SK-N-DZ (cell line): ENCODE data around the gene TRIP12.
A peak's percentile ranks its signal among the peaks of the same experiment; 100 is the strongest.

Experiments used
- DNase-seq: peaks from one replicate; pipeline ENCODE4 v3.0.0-alpha.2; 2015; ENCODE audit warnings: low spot score
- small RNA-seq, 2 experiments: library from RNA; depleted of rRNA; stranded (forward); fragments of <200 nt; gene quantifications; one replicate each; pipeline ENCODE3, GENCODE V24; 2014

TRIP12 gene

DNA sequence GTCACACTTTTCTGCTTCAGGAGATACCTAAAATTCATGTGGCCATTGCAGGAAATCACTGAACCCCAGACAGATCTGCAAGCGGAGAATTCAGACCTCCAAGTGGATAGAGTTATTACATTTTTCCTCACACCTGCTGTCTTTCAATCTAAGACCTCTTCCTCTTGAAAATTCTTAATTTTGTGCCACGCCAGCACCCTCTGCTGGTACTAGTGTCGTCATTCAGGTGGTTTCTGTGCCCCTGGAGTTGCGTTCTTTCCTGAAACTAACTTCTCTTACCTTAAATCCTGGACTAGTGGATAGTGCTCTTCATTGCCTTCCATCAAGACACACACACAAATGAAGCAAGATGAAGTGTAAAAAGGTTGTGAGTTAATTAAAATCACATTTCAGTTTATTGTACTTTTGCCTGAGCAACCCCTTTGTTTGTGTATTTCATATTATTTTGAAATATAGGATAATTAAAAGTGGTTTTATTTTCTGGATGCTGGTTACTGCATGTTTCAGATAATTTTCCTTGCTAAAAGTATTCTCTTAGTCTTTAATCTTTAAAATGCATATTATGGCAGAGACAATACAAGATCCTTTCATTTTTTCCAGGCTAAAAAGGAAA, 205.8 kb downstream of the TRIP12 start:
- DNase-seq: peak; percentile 40

DNA sequence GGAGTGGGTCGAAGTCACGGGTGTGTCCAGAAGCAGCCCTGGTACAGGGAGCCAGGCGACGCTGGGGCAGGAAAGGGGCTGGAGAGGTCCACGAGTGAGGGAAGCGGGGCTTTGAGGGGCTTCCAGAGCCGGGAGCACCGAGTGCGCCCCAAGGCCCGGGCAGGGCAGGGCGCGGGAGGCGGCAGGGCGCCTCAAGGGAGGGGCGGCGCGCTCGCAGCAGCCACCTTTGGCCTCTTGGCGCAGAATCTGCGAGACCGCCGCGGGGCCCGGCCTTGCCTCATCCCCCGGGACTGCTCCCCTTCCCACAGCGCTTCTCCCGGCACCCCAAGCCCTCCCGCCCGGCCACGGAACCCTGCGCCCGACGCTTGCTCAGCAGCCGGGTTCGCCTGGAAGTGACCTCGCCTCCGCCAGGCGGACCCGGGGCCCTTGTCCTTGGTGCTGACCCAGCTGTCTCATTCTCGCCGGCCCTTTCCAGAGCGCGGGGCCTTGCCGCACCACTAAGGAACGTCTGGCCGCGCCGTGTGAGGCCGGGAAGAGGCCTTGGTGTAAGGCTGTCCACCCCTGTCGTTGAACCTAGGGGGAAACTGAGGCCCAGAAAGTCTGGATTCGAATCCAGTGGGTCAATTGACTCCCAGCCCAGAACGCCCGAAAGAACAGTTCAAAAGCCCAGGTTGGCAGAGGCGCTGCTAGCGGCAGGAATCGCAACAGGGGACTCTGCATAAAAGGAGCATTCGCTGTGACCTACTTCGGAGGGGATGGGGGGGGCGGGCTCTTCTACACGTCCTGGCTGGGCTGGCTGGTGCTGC, 206.9 kb downstream of the TRIP12 start:
- peak; percentile 29 for DNase-seq

DNA sequence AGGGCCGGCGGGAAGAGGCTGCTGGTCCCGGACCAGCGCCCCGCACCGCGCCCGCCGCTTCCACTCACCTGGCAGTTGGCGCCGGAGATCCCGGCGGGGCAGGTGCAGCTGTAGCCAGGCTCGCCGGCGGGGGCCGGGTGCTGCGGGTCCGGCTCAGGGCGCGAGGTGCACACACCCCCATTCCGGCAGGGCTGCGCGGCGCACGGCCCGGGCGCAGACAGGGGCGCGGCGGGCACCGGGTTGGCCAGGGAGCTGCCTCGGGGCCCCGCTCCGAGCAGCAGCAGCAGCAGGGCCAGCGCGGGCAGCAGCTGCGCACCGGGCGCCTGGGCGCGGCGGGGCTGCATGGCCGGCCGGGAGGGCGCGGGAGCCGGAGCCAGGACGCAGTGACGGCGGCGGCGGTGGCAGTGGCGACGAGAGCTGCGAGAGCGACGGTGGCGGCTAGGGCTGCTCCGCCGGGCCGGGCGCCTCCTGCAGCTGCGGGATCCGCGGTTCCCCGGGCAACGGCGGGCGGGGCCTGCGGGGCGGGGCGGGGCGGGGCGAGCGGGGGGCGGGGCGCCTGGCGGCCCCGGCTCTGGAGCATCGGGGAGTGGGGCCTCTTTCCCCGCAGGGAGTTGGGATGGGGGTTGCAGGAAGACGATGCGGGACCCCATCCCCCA, 207.6 kb downstream of the TRIP12 start, which contains the start of gene DNER:
TSS of gene DNER (minus strand) at position 476 of the 656 bp plus-strand sequence. CDS start at position 344, 132 bp downstream.
- DNase-seq: peak; percentile 29

Small RNA genes within 50 kb of the gene (small RNA-seq; reads per million reads assigned to genes)
- gene RNU6-613P (0 reads per million in 2 experiments), gene RNU6-964P (0 reads per million in 2 experiments)
